ENCODE results near the gene UBE2G2. TPM values are rescaled to one million over a fixed set of nuclear protein-coding genes. Genes with fewer than 3 reads are reported as not detected.

The UBE2G2 gene, protein sequence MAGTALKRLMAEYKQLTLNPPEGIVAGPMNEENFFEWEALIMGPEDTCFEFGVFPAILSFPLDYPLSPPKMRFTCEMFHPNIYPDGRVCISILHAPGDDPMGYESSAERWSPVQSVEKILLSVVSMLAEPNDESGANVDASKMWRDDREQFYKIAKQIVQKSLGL
- total RNA-seq: 83.2 and 95.3 TPM in 2 replicates

DNA sequence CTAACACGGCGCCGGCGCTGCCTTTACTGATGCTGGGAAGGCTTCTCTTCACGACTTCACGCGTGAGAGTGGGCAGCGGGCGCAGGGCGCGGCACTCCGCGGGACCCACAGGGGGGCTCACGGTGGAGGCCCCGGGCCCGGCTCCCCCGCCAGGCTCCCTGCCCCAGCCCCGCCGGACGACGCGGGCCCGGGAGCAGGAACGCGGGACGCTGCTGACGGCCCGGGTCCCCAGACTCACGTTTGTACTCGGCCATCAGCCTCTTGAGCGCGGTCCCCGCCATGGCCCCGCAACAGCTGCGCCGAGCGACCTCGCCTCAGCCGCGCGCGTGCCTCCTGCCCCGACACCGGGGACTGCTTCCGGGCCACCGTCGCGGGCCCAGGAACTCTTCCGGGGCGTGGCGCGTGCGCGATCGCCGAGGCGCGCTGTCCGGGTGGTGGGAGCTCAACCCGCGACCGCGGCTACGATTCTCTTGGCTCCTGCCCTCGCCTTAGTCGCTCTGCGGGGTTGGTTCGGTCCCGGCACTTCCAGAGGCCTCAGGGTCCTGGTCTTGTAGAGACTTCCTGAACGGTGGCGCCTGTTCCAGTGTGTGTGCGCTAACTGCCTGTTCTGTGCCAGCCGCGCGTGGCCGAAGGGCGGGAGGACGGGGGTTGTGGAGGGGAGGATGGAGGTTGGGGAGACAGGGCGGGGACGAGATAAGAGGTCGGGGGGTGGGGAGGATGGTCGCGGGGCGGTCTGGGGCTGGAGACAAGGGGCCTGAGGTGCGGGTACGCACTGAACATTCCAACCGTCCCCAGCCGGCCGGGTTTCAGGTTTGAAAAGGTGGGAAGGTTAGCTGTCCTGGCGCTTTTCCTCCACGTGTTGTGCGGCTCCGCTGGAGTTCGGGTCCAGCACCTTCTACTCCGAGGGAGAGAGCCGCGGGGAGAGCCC is at the start of gene UBE2G2:
Gene UBE2G2 (minus strand): TSS at position 353 of the 928 bp plus-strand sequence. CDS start 72 bp downstream, at position 281.

GRCh38 chr21:44817914-44818639 is 16.5 kb upstream of the UBE2G2 start, which contains the start of gene SUMO3:
TSS of gene SUMO3 (minus strand) at chr21:44818062. CDS start at chr21:44817968, 94 bp downstream.

Other genes starting within 250 kb of the UBE2G2 start
- not detected in 2 replicates for gene KRTAP10-3, start 243.0 kb downstream of the UBE2G2 start, total RNA-seq
- not detected in 2 replicates for gene KRTAP10-4, start 228.1 kb downstream of the UBE2G2 start, total RNA-seq
- gene KRTAP10-5, start 221.2 kb downstream of the UBE2G2 start, total RNA-seq: not detected in 2 replicates
- gene KRTAP10-6, start 209.3 kb downstream of the UBE2G2 start, total RNA-seq: not detected in 2 replicates
- not detected in 2 replicates for gene KRTAP10-7, start 201.2 kb downstream of the UBE2G2 start, total RNA-seq
- gene KRTAP10-8, start 189.7 kb downstream of the UBE2G2 start, total RNA-seq: not detected in 2 replicates
- not detected in 2 replicates for gene KRTAP10-9, start 174.7 kb downstream of the UBE2G2 start, total RNA-seq
- gene KRTAP10-10, start 164.5 kb downstream of the UBE2G2 start, total RNA-seq: not detected in 2 replicates
- not detected in 2 replicates for gene KRTAP10-11, start 155.4 kb downstream of the UBE2G2 start, total RNA-seq
- gene KRTAP12-4, start 147.2 kb downstream of the UBE2G2 start, total RNA-seq: not detected in 2 replicates
- gene KRTAP12-3, start 143.9 kb downstream of the UBE2G2 start, total RNA-seq: not detected in 2 replicates
- gene KRTAP12-2, start 134.9 kb downstream of the UBE2G2 start, total RNA-seq: not detected in 2 replicates
- gene KRTAP12-1, start 119.7 kb downstream of the UBE2G2 start, total RNA-seq: not detected in 2 replicates
- not detected in 2 replicates for gene KRTAP10-12, start 104.6 kb downstream of the UBE2G2 start, total RNA-seq
- not detected in 2 replicates for gene TSPEAR, start 90.2 kb downstream of the UBE2G2 start, total RNA-seq
- 65.9 and 105 TPM in 2 replicates for gene SUMO3, start 16.2 kb upstream of the UBE2G2 start, total RNA-seq
- 321 and 328 TPM in 2 replicates for gene PTTG1IP, start 71.9 kb upstream of the UBE2G2 start, total RNA-seq
- 0.14 TPM in 1 of 2 replicates, not detected in the other for gene ITGB2, start 119.1 kb upstream of the UBE2G2 start, total RNA-seq
- gene SLX9, start 138.2 kb upstream of the UBE2G2 start, total RNA-seq: 18.8 and 24.3 TPM in 2 replicates